A549 (cell line): ENCODE data around the gene TMOD1. TPM values are rescaled to one million over a fixed set of nuclear protein-coding genes. Genes with fewer than 3 reads are reported as not detected.

Experiments
- ATAC-seq, 2 experiments: fragments of 200-7000 bp in 1 of 2; fragments of >200 bp in 1 of 2; cut with Nextera tagmentation in 1 of 2; cut with Tn5 transposase in 1 of 2; 3 replicates each; pipeline versions ENCODE4 v1.8.0 to v1.9.1; 2018 to 2020; ENCODE audit warnings: mild to moderate bottlenecking in 1 of 2, moderate library complexity in 1 of 2
- CTCF ChIA-PET: fragments of 300-600 bp; sonication (Branson Sonifier 250); formaldehyde crosslinking; extraction: SDS; loops from one replicate; lab custom pipeline; 2021; ENCODE audit warnings: antibody characterized with exemption, inconsistent platforms; lab: Yijun Ruan, JAX
- POLR2A ChIA-PET: fragments of 350-600 bp; formaldehyde crosslinking; extraction: SDS; loops from one replicate; lab custom pipeline; 2021; ENCODE audit warnings: antibody characterized with exemption, inconsistent platforms; lab: Yijun Ruan, JAX
- DNase-seq, 2 experiments: peaks; one replicate each; pipeline versions ENCODE4 v3.0.0 to v3.0.0-alpha.2; 2011 to 2016; ENCODE audit warnings: low read depth in 1 of 2, low spot score in 1 of 2
- FAIRE-seq: peaks from 2 replicates; lab custom pipeline; 2011; peaks lifted over from hg19 to GRCh38; lab: Jason Lieb, UNC
- H3K27ac ChIP-seq, 2 experiments: fragments of >200 bp; sonication (Bioruptor Twin); formaldehyde crosslinking; 3 replicates each; pipeline ENCODE4 v1.5.1; 2016 to 2017
- H3K4me1 ChIP-seq: fragments of >200 bp; sonication (Bioruptor Twin); formaldehyde crosslinking; 3 replicates; pipeline ENCODE4 v1.6.1; 2016
- H3K4me2 ChIP-seq: fragments of >200 bp; sonication (Bioruptor Twin); formaldehyde crosslinking; 3 replicates; pipeline ENCODE4 v1.6.1; 2016
- H3K4me3 ChIP-seq: fragments of >200 bp; sonication (Bioruptor Twin); formaldehyde crosslinking; 3 replicates; pipeline ENCODE4 v1.5.1; 2016
- H3K9me3 ChIP-seq: fragments of >200 bp; sonication (Bioruptor Twin); formaldehyde crosslinking; 3 replicates; pipeline ENCODE4 v1.6.1; 2016
- BHLHE40 ChIP-seq: IDR thresholded peaks from 2 replicates; pipeline ENCODE4 v1.6.1; 2012; ENCODE audit warnings: low read depth, low read length, inconsistent platforms
- CBX2 ChIP-seq: fragments of 200-600 bp; sonication (generic); IDR thresholded peaks from 2 replicates; pipeline ENCODE4 v1.6.1; 2016; ENCODE audit warnings: low read depth, mild to moderate bottlenecking, borderline replicate concordance
- CBX8 ChIP-seq: fragments of 200-600 bp; sonication (generic); IDR thresholded peaks from 2 replicates; pipeline ENCODE4 v1.6.1; 2016
- CEBPB ChIP-seq, 2 experiments: fragments of >200 bp in 1 of 2; sonication (Bioruptor Twin) in 1 of 2; formaldehyde crosslinking in 1 of 2; IDR thresholded peaks; 2 replicates each; pipeline ENCODE4 v1.6.1; 2012 to 2016
- CHD2 ChIP-seq: fragments of 150-350 bp; IDR thresholded peaks from 2 replicates; pipeline ENCODE4 v1.6.1; 2014; ENCODE audit warnings: low read length; ENCODE audit not compliant: partially characterized antibody
- CHD4 ChIP-seq: fragments of 200-600 bp; sonication (generic); IDR thresholded peaks from 2 replicates; pipeline ENCODE4 v1.6.1; 2016; ENCODE audit warnings: antibody characterized with exemption, mild to moderate bottlenecking, borderline replicate concordance
- EHF ChIP-seq: fragments of 250-450 bp; sonication (Bioruptor Pico); IDR thresholded peaks from 2 replicates; pipeline ENCODE4 v1.5.0; 2020; ENCODE audit warnings: mild to moderate bottlenecking
- ESRRA ChIP-seq: fragments of 150-350 bp; IDR thresholded peaks from 2 replicates; pipeline ENCODE4 v1.6.1; 2014; ENCODE audit warnings: mild to moderate bottlenecking, low read length, borderline replicate concordance
- FOSB ChIP-seq: fragments of 250-450 bp; sonication (Bioruptor Pico); IDR thresholded peaks from 2 replicates; pipeline ENCODE4 v1.5.0; 2020; ENCODE audit warnings: mild to moderate bottlenecking, moderate library complexity
- FOXS1 ChIP-seq: fragments of 250-450 bp; sonication (Bioruptor Pico); IDR thresholded peaks from 2 replicates; pipeline ENCODE4 v1.5.0; 2020; ENCODE audit warnings: mild to moderate bottlenecking, moderate library complexity
- HEYL ChIP-seq: fragments of 250-450 bp; sonication (Bioruptor Pico); IDR thresholded peaks from 2 replicates; pipeline ENCODE4 v1.8.0; 2021; ENCODE audit warnings: mild to moderate bottlenecking, moderate library complexity
- KDM5A ChIP-seq: fragments of 200-600 bp; sonication (generic); IDR thresholded peaks from 2 replicates; pipeline ENCODE4 v1.6.1; 2016; ENCODE audit warnings: antibody characterized with exemption, mild to moderate bottlenecking
- NFE2L2 ChIP-seq: fragments of 150-350 bp; conservative IDR thresholded peaks from 2 replicates; pipeline ENCODE4 v1.6.1; 2014; ENCODE audit warnings: low read length
- NR3C1 ChIP-seq: fragments of >200 bp; sonication (Bioruptor Twin); formaldehyde crosslinking; IDR thresholded peaks from 3 replicates; pipeline ENCODE4 v1.6.1; 2017
- RARB ChIP-seq: fragments of 250-450 bp; sonication (Bioruptor Pico); IDR thresholded peaks from 2 replicates; pipeline ENCODE4 v1.8.0; 2021; ENCODE audit warnings: mild to moderate bottlenecking, moderate library complexity
- RNF2 ChIP-seq: fragments of 200-600 bp; sonication (generic); IDR thresholded peaks from 2 replicates; pipeline ENCODE4 v1.6.1; 2016; ENCODE audit warnings: low read depth, mild to moderate bottlenecking, antibody characterized with exemption, moderate library complexity, borderline replicate concordance
- TFCP2L1 ChIP-seq: fragments of 250-450 bp; sonication (Bioruptor Pico); IDR thresholded peaks from 2 replicates; pipeline ENCODE4 v1.5.0; 2021; ENCODE audit warnings: mild to moderate bottlenecking
- TP53 ChIP-seq: fragments of 250-450 bp; sonication (Bioruptor Pico); IDR thresholded peaks from 2 replicates; pipeline ENCODE4 v1.5.0; 2021; ENCODE audit warnings: mild to moderate bottlenecking, moderate library complexity
- WGBS: methylation state at CpG from one replicate; pipeline ENCODE4 v1.1.6; 2017; ENCODE audit errors: missing lambda C conversion rate; 5-methylcytosine and 5-hydroxymethylcytosine counted together
- polyA plus RNA-seq, 4 experiments: library from polyadenylated mRNA; depleted of rRNA in 3 of 4; stranded (reverse); fragments of >200 nt; fragmentation: RNase III in 1 of 4; extraction: RNeasy Plus Mini Kit Qiagen cat#74134 plus additional on column Dnase treatment in 1 of 4; gene quantifications; 2 replicates in 3 of 4; 3 replicates in 1 of 4; pipeline ENCODE4 v1.2.3, GENCODE V29; 2011 to 2017
- TF ChIP-seq, protein P1 (sequence below): fragments of >200 bp; sonication (Bioruptor Twin); formaldehyde crosslinking; IDR thresholded peaks from 3 replicates; pipeline ENCODE4 v1.5.1; 2016
- TF ChIP-seq, protein P2 (sequence below): fragments of 450-650 bp; IDR thresholded peaks from 2 replicates; pipeline ENCODE4 v1.6.1; 2014; ENCODE audit warnings: antibody characterized with exemption
- TF ChIP-seq, protein P3 (sequence below): fragments of 200-600 bp; sonication (generic); IDR thresholded peaks from 2 replicates; pipeline ENCODE4 v1.6.1; 2016; ENCODE audit warnings: antibody characterized with exemption, mild to moderate bottlenecking, moderate library complexity
- TF ChIP-seq, protein P4 (sequence below): IDR thresholded peaks from 2 replicates; pipeline ENCODE4 v1.6.1; 2012

TMOD1 gene
- polyA plus RNA-seq, 2 of the 4 experiments (the other 2 are of a cell fraction) = 0.28 to 0.80 TPM

DNA sequence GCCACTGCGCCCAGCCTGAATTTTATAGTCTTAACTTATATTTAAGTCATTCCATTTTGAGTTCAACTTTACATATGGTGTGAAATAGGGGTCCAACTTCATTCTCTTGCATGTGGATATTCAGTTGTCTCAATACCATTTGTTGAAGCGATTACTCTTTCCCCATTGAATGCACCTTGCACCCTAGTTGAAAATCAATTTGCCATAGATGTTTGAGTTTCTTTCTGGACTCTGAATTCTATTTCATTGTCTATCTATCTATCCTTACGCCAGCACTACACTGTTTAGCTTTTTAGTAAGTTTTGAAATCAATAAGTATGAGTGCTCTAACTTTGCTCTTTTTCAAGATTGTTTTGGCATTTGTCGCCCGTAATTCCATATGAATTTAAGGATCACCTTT is 49.8 kb downstream of the TMOD1 start:
- no peak for DNase-seq
- Histone ChIP-seq H3K4me3 (no peak overlapping the region), H3K4me1 (no peaks in the 10 kb centered on the region), H3K9me3 (no peaks in the 10 kb centered on the region), H3K27ac (no peak overlapping the region)
- no peak for ATAC-seq
- FAIRE-seq = no peak
- POLR2A ChIA-PET = no interaction called here
- CTCF ChIA-PET = no interaction called here
- TF ChIP-seq CHD2 (no peak), CHD4 (no peak), ESRRA (no peak), CEBPB (IDR thresholded peaks at IDR 0.05) (no peak), NFE2L2 (no peak), FOXS1 (CRISPR knock-in tag) (no peak), BHLHE40 (no peak), FOSB (CRISPR knock-in tag) (no peak), CBX8 (no peak), HEYL (CRISPR knock-in tag) (no peak), RARB (CRISPR knock-in tag) (no peak)
- TF ChIP-seq, protein P1, sequence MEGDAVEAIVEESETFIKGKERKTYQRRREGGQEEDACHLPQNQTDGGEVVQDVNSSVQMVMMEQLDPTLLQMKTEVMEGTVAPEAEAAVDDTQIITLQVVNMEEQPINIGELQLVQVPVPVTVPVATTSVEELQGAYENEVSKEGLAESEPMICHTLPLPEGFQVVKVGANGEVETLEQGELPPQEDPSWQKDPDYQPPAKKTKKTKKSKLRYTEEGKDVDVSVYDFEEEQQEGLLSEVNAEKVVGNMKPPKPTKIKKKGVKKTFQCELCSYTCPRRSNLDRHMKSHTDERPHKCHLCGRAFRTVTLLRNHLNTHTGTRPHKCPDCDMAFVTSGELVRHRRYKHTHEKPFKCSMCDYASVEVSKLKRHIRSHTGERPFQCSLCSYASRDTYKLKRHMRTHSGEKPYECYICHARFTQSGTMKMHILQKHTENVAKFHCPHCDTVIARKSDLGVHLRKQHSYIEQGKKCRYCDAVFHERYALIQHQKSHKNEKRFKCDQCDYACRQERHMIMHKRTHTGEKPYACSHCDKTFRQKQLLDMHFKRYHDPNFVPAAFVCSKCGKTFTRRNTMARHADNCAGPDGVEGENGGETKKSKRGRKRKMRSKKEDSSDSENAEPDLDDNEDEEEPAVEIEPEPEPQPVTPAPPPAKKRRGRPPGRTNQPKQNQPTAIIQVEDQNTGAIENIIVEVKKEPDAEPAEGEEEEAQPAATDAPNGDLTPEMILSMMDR = no peak
- TF ChIP-seq, protein P2, sequence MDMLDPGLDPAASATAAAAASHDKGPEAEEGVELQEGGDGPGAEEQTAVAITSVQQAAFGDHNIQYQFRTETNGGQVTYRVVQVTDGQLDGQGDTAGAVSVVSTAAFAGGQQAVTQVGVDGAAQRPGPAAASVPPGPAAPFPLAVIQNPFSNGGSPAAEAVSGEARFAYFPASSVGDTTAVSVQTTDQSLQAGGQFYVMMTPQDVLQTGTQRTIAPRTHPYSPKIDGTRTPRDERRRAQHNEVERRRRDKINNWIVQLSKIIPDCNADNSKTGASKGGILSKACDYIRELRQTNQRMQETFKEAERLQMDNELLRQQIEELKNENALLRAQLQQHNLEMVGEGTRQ = no peak
- TF ChIP-seq, all 56 proteins: peak for 0
- H3K4me2 ChIP-seq = no peak overlapping the region
- 68% methylated on average over 5 of the region's 5 CpGs for WGBS

DNA sequence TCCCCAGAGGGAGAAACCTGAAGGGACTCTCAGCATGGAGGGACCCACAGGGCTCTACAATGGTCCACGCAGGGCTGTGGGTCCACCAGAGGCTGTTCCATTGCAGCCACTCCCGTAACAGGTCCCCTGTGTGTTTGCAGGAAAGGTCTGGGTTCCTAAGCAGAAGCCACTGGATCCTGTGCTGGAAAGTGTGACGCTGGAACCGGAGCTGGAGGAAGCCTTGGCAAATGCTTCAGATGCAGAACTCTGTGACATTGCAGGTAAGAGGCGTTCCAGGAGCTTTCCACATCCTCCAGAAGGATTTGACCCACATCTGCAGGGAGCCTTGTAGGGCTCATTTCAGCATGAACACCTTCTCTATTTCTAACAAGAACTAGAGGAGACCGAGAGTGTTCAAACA is 51.7 kb downstream of the TMOD1 start:
- CTCF ChIA-PET = no interaction called here
- no peak for FAIRE-seq
- H3K9me3 ChIP-seq = no peaks in the 10 kb centered on the region
- TF ChIP-seq, protein P2 = no peak
- TF ChIP-seq, protein P3, sequence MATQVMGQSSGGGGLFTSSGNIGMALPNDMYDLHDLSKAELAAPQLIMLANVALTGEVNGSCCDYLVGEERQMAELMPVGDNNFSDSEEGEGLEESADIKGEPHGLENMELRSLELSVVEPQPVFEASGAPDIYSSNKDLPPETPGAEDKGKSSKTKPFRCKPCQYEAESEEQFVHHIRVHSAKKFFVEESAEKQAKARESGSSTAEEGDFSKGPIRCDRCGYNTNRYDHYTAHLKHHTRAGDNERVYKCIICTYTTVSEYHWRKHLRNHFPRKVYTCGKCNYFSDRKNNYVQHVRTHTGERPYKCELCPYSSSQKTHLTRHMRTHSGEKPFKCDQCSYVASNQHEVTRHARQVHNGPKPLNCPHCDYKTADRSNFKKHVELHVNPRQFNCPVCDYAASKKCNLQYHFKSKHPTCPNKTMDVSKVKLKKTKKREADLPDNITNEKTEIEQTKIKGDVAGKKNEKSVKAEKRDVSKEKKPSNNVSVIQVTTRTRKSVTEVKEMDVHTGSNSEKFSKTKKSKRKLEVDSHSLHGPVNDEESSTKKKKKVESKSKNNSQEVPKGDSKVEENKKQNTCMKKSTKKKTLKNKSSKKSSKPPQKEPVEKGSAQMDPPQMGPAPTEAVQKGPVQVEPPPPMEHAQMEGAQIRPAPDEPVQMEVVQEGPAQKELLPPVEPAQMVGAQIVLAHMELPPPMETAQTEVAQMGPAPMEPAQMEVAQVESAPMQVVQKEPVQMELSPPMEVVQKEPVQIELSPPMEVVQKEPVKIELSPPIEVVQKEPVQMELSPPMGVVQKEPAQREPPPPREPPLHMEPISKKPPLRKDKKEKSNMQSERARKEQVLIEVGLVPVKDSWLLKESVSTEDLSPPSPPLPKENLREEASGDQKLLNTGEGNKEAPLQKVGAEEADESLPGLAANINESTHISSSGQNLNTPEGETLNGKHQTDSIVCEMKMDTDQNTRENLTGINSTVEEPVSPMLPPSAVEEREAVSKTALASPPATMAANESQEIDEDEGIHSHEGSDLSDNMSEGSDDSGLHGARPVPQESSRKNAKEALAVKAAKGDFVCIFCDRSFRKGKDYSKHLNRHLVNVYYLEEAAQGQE = no peak
- no peak for TF ChIP-seq TFCP2L1 (CRISPR knock-in tag)
- no peak for TF ChIP-seq CBX2
- TF ChIP-seq, protein P4, sequence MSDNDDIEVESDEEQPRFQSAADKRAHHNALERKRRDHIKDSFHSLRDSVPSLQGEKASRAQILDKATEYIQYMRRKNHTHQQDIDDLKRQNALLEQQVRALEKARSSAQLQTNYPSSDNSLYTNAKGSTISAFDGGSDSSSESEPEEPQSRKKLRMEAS = no peak
- TF ChIP-seq RNF2 = no peak
- no peak for TF ChIP-seq KDM5A
- no peak for TF ChIP-seq TP53 (CRISPR knock-in tag)
- no peak for TF ChIP-seq NR3C1
- TF ChIP-seq EHF (CRISPR knock-in tag) = no peak
- TF ChIP-seq, all 56 proteins: peak for 0
- H3K27ac ChIP-seq = no peak overlapping the region
- DNase-seq (no peak), ATAC-seq (no peak)
- WGBS = 49% methylated on average over 6 of the region's 6 CpGs
- no peak overlapping the region for H3K4me2 ChIP-seq
- no peaks in the 10 kb centered on the region for H3K4me1 ChIP-seq
- no peak overlapping the region for H3K4me3 ChIP-seq
- POLR2A ChIA-PET = no interaction called here
